Measurements from ENCODE around the gene CYP24A1. TPM values are rescaled to one million over a fixed set of nuclear protein-coding genes. Genes with fewer than 3 reads are reported as not detected.

Gene CYP24A1
- total RNA-seq, 1 donor from 2014 or later, result 0.73 TPM

DNA sequence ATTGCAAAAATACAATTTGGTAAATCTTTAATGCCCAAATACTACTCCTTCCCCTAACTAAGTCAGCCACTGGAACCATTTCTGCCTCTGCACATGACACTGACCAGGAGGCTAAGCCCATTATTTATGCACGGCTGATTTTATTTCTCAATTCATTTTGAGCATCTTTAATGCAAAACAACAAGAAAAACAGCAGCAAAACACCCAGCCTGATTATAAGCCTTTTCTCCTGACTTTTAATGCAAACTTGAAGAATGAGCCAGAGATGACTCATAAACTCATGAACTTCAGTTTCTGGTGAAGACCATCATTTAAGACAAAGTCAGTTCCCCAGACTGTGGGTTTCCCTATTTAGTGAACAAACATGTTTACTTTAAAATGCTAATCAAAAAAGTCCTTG, 51.6 kb downstream of the CYP24A1 start:
- H3K4me1 ChIP-seq (ENCODE audit: insufficient read depth, low read length), result peaks cover 27% of the 10 kb centered on the region
- Mint-ChIP-seq H3K4me3 (ENCODE audit: unreplicated experiment) (peak overlapping the region; percentile 68), H3K9me3 (ENCODE audit: unreplicated experiment) (no peaks in the 10 kb centered on the region), H3K27ac (ENCODE audit: unreplicated experiment) (peak overlapping the region; percentile 97), H3K4me1 (ENCODE audit: low read depth, unreplicated experiment) (peaks cover 35% of the 10 kb centered on the region), H3K36me3 (ENCODE audit: low read depth, unreplicated experiment) (no peaks in the 10 kb centered on the region), H3K27me3 (ENCODE audit: low read depth, unreplicated experiment) (no peaks in the 10 kb centered on the region)
- H3K9me3 ChIP-seq (ENCODE audit: insufficient read depth, low read depth, low read length), result no peaks in the 10 kb centered on the region
- no peak for TF ChIP-seq EZH2 (IDR thresholded peaks at IDR 0.05; ENCODE audit: insufficient read depth, low read length)
- TF ChIP-seq, protein P1, sequence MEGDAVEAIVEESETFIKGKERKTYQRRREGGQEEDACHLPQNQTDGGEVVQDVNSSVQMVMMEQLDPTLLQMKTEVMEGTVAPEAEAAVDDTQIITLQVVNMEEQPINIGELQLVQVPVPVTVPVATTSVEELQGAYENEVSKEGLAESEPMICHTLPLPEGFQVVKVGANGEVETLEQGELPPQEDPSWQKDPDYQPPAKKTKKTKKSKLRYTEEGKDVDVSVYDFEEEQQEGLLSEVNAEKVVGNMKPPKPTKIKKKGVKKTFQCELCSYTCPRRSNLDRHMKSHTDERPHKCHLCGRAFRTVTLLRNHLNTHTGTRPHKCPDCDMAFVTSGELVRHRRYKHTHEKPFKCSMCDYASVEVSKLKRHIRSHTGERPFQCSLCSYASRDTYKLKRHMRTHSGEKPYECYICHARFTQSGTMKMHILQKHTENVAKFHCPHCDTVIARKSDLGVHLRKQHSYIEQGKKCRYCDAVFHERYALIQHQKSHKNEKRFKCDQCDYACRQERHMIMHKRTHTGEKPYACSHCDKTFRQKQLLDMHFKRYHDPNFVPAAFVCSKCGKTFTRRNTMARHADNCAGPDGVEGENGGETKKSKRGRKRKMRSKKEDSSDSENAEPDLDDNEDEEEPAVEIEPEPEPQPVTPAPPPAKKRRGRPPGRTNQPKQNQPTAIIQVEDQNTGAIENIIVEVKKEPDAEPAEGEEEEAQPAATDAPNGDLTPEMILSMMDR (IDR thresholded peaks at IDR 0.05; ENCODE audit: insufficient read depth, low read depth, low read length), result no peak
- FAIRE-seq, result no peak
- no peaks in the 10 kb centered on the region for H3K79me2 ChIP-seq (ENCODE audit: insufficient read depth, low read length)
- peak; percentile 79 for DNase-seq (ENCODE audit: low read depth)
- H2AFZ ChIP-seq (ENCODE audit: low read depth, low read length), result no peak overlapping the region
- H4K20me1 ChIP-seq (ENCODE audit: insufficient read depth, low read length), result no peaks in the 10 kb centered on the region
- H3K4me3 ChIP-seq (ENCODE audit: insufficient read depth, low read depth, low read length), result no peak overlapping the region
- peak overlapping the region; percentile 99 for H3K27ac ChIP-seq (ENCODE audit: low read depth, low read length)
- no peaks in the 10 kb centered on the region for H3K36me3 ChIP-seq (ENCODE audit: insufficient read depth, low read length)
- H3K27me3 ChIP-seq (ENCODE audit: insufficient read depth, low read length), result no peaks in the 10 kb centered on the region
- peak overlapping the region; percentile 38 for H3K4me2 ChIP-seq (ENCODE audit: low read length)
- H3K9ac ChIP-seq (ENCODE audit: low read length), result peak overlapping the region; percentile 77

DNA sequence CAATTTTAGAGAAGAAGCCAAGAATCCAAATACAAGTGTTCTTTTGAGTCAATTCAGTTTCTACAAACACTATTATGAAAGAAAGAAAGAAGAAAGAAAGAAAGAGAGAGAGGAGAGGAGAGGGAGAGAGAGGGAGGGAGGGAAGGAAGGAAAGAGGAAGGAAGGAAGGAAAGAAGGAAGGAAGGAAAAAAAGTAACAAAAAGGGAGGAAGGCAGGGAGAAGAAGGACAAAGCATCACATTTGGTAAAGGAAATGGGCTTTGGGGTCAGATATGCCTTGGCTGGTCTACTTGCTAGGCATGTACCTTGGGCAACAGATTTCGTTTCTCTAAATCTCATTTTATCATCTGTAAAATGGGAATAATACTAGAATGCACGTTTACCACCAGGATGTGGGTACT, 54.0 kb downstream of the CYP24A1 start:
- Histone ChIP-seq H3K4me3 (ENCODE audit: insufficient read depth, low read depth, low read length) (no peak overlapping the region), H3K27me3 (ENCODE audit: insufficient read depth, low read length) (no peaks in the 10 kb centered on the region), H2AFZ (ENCODE audit: low read depth, low read length) (no peak overlapping the region), H3K9ac (ENCODE audit: low read length) (no peak overlapping the region), H3K4me2 (ENCODE audit: low read length) (no peak overlapping the region), H3K79me2 (ENCODE audit: insufficient read depth, low read length) (no peaks in the 10 kb centered on the region), H3K27ac (ENCODE audit: low read depth, low read length) (no peak overlapping the region), H3K9me3 (ENCODE audit: insufficient read depth, low read depth, low read length) (no peaks in the 10 kb centered on the region), H3K4me1 (ENCODE audit: insufficient read depth, low read length) (peaks cover 27% of the 10 kb centered on the region), H3K36me3 (ENCODE audit: insufficient read depth, low read length) (no peaks in the 10 kb centered on the region), H4K20me1 (ENCODE audit: insufficient read depth, low read length) (no peaks in the 10 kb centered on the region)
- H3K4me1 Mint-ChIP-seq (ENCODE audit: low read depth, unreplicated experiment), result peaks cover 31% of the 10 kb centered on the region
- H3K27ac Mint-ChIP-seq (ENCODE audit: unreplicated experiment), result no peak overlapping the region
- no peak overlapping the region for H3K4me3 Mint-ChIP-seq (ENCODE audit: unreplicated experiment)
- DNase-seq (ENCODE audit: low read depth), result no peak
- no peaks in the 10 kb centered on the region for H3K36me3 Mint-ChIP-seq (ENCODE audit: low read depth, unreplicated experiment)
- no peak for FAIRE-seq
- no peaks in the 10 kb centered on the region for H3K27me3 Mint-ChIP-seq (ENCODE audit: low read depth, unreplicated experiment)
- no peak for TF ChIP-seq EZH2 (IDR thresholded peaks at IDR 0.05; ENCODE audit: insufficient read depth, low read length)
- TF ChIP-seq, protein P1 (IDR thresholded peaks at IDR 0.05; ENCODE audit: insufficient read depth, low read depth, low read length), result no peak
- H3K9me3 Mint-ChIP-seq (ENCODE audit: unreplicated experiment), result peaks cover 2% of the 10 kb centered on the region

DNA sequence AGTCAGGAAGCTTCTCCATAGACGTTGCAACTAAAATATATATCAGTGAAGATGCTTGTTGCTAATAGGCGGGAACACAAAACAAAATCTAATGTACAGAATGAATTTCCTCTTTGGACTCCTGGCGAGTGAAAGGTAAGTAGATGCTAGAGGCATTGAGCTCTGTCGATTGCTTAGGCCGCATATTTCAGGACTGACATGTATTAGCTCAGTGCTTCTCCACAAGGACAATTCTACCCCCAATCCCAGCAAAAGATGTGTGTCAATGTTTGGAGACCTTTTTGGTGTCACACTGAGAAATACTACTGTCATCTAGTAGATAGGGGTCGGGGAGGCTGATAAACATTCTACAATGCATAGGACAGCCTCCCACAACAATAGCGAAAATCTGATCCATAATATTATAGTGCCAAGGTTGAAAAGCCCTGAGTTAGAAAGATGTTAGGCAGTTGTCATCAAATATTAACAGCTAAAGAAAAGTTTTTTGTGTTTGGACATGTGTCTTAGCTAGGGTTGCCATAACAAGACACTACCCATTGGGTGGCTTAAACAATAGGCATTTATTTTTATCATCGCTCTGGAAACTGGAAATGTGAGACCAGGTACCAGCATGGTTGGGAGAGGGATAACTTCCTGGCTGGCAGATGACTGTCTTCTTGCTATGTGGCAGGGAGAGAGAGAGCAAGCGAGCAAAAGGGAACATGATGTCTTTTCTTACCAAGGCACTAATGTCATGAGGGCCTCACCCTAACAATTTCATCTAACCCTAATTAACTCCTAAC, 55.4 kb downstream of the CYP24A1 start:
- Histone ChIP-seq H3K27me3 (ENCODE audit: insufficient read depth, low read length) (no peaks in the 10 kb centered on the region), H3K9ac (ENCODE audit: low read length) (no peak overlapping the region), H3K79me2 (ENCODE audit: insufficient read depth, low read length) (no peaks in the 10 kb centered on the region), H2AFZ (ENCODE audit: low read depth, low read length) (no peak overlapping the region), H3K9me3 (ENCODE audit: insufficient read depth, low read depth, low read length) (no peaks in the 10 kb centered on the region), H3K4me2 (ENCODE audit: low read length) (no peak overlapping the region), H3K4me1 (ENCODE audit: insufficient read depth, low read length) (peaks cover 21% of the 10 kb centered on the region), H3K27ac (ENCODE audit: low read depth, low read length) (no peak overlapping the region), H3K4me3 (ENCODE audit: insufficient read depth, low read depth, low read length) (no peak overlapping the region), H4K20me1 (ENCODE audit: insufficient read depth, low read length) (no peaks in the 10 kb centered on the region), H3K36me3 (ENCODE audit: insufficient read depth, low read length) (no peaks in the 10 kb centered on the region)
- peaks cover 28% of the 10 kb centered on the region for H3K4me1 Mint-ChIP-seq (ENCODE audit: low read depth, unreplicated experiment)
- TF ChIP-seq EZH2 (IDR thresholded peaks at IDR 0.05; ENCODE audit: insufficient read depth, low read length), result no peak
- TF ChIP-seq, protein P1 (IDR thresholded peaks at IDR 0.05; ENCODE audit: insufficient read depth, low read depth, low read length), result no peak
- H3K36me3 Mint-ChIP-seq (ENCODE audit: low read depth, unreplicated experiment), result peaks cover 2% of the 10 kb centered on the region
- peaks cover 4% of the 10 kb centered on the region for H3K9me3 Mint-ChIP-seq (ENCODE audit: unreplicated experiment)
- no peak overlapping the region for H3K4me3 Mint-ChIP-seq (ENCODE audit: unreplicated experiment)
- no peak overlapping the region for H3K27ac Mint-ChIP-seq (ENCODE audit: unreplicated experiment)
- FAIRE-seq (no peak), DNase-seq (ENCODE audit: low read depth) (no peak)
- H3K27me3 Mint-ChIP-seq (ENCODE audit: low read depth, unreplicated experiment), result peaks cover 3% of the 10 kb centered on the region
